DOHH2 (cell line): ENCODE data around the gene EYA4.

Source experiments
- H3F3A ChIP-seq: fragments of 200-600 bp; sonication (generic), shearing (Covaris generic); 2 replicates; pipeline ENCODE4 v1.6.0; 2016; ENCODE audit warnings: antibody characterized with exemption, mild to moderate bottlenecking; ENCODE audit not compliant: control insufficient read depth, insufficient read depth
- H3K27ac ChIP-seq: fragments of 200-600 bp; sonication (generic); 2 replicates; pipeline ENCODE4 v1.5.1; 2014; ENCODE audit warnings: low read depth, mild to moderate bottlenecking, low read length, moderate library complexity
- H3K27me3 ChIP-seq: fragments of 200-600 bp; sonication (generic); 2 replicates; pipeline ENCODE4 v1.6.1; 2014; ENCODE audit warnings: mild to moderate bottlenecking, low read length, mixed read lengths; ENCODE audit not compliant: control insufficient read depth
- H3K36me3 ChIP-seq: fragments of 200-600 bp; sonication (generic); 2 replicates; pipeline ENCODE4 v1.6.1; 2014; ENCODE audit warnings: mild to moderate bottlenecking, low read length, moderate library complexity, mixed read lengths; ENCODE audit not compliant: control insufficient read depth
- H3K4me1 ChIP-seq: fragments of 200-600 bp; sonication (generic); 2 replicates; pipeline ENCODE4 v1.6.1; 2014; ENCODE audit warnings: mild to moderate bottlenecking, low read length, mixed read lengths; ENCODE audit not compliant: control insufficient read depth
- H3K4me2 ChIP-seq: fragments of 200-600 bp; sonication (generic); 2 replicates; pipeline ENCODE4 v1.6.0; 2014; ENCODE audit warnings: mild to moderate bottlenecking, low read length, moderate library complexity
- H3K4me3 ChIP-seq: fragments of 200-600 bp; sonication (generic); 2 replicates; pipeline ENCODE4 v1.5.1; 2014; ENCODE audit warnings: mild to moderate bottlenecking, low read length, mixed read lengths
- H3K79me2 ChIP-seq: fragments of 200-600 bp; sonication (generic); 2 replicates; pipeline ENCODE4 v1.6.1; 2014; ENCODE audit warnings: mild to moderate bottlenecking, low read length, mixed read lengths; ENCODE audit not compliant: control insufficient read depth
- H3K9me2 ChIP-seq: fragments of 200-600 bp; sonication (generic); replicated peaks from 2 replicates; pipeline ENCODE4 v1.6.1; 2014; ENCODE audit warnings: mild to moderate bottlenecking, low read length, mixed read lengths; ENCODE audit not compliant: control insufficient read depth
- H3K9me3 ChIP-seq: fragments of 200-600 bp; sonication (generic); 2 replicates; pipeline ENCODE4 v1.6.1; 2014; ENCODE audit warnings: antibody characterized with exemption, low read length, mixed read lengths; ENCODE audit not compliant: control insufficient read depth, insufficient read depth
- H4K20me1 ChIP-seq: fragments of 200-600 bp; sonication (generic); 2 replicates; pipeline ENCODE4 v1.6.0; 2014; ENCODE audit warnings: low read depth, mild to moderate bottlenecking, antibody characterized with exemption, low read length, moderate library complexity; ENCODE audit not compliant: control insufficient read depth, insufficient read depth
- EZH2phosphoT487 ChIP-seq: fragments of 200-600 bp; sonication (generic); IDR thresholded peaks from 2 replicates; pipeline ENCODE4 v1.6.1; 2017; ENCODE audit warnings: borderline replicate concordance, mild to moderate bottlenecking, antibody characterized with exemption, low read length, moderate library complexity, mixed read lengths
- TF ChIP-seq, protein P1 (sequence below): fragments of 200-600 bp; sonication (generic); IDR thresholded peaks from one replicate; pipeline ENCODE4 v1.5.1; 2014; ENCODE audit warnings: antibody characterized with exemption, mild to moderate bottlenecking, low read depth, low read length; ENCODE audit not compliant: poor library complexity, severe bottlenecking

The EYA4 gene

DNA sequence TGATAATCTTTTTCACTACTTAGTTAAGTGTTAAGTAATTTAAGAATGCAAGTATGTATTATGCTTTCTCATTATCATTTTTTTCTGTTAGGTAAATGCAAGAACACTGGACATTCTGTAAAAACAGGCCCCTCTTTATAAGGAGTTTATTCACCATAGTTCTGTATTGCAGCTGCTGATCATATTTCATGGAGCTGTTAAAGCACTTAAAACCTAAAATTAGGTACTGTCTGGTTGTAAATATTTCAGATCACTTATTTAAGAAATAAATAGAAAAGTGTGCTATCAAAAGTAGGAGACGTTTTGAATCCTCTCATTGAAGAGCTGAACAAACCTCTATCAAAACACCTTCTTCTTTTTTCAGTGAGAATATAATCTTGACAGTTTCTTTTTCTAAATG, 3.9 kb downstream of the EYA4 start:
- Histone ChIP-seq H3K27ac (no peak overlapping the region), H3K36me3 (no peaks in the 10 kb centered on the region), H3K9me2 (no peaks in the 10 kb centered on the region), H3K4me1 (no peaks in the 10 kb centered on the region), H3K4me3 (no peak overlapping the region), H3K79me2 (no peaks in the 10 kb centered on the region), H3K27me3 (peaks cover 28% of the 10 kb centered on the region), H4K20me1 (no peaks in the 10 kb centered on the region), H3F3A (no peaks in the 10 kb centered on the region), H3K9me3 (no peaks in the 10 kb centered on the region), H3K4me2 (no peak overlapping the region)
- TF ChIP-seq, protein P1, sequence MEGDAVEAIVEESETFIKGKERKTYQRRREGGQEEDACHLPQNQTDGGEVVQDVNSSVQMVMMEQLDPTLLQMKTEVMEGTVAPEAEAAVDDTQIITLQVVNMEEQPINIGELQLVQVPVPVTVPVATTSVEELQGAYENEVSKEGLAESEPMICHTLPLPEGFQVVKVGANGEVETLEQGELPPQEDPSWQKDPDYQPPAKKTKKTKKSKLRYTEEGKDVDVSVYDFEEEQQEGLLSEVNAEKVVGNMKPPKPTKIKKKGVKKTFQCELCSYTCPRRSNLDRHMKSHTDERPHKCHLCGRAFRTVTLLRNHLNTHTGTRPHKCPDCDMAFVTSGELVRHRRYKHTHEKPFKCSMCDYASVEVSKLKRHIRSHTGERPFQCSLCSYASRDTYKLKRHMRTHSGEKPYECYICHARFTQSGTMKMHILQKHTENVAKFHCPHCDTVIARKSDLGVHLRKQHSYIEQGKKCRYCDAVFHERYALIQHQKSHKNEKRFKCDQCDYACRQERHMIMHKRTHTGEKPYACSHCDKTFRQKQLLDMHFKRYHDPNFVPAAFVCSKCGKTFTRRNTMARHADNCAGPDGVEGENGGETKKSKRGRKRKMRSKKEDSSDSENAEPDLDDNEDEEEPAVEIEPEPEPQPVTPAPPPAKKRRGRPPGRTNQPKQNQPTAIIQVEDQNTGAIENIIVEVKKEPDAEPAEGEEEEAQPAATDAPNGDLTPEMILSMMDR: no peak
- TF ChIP-seq EZH2phosphoT487: no peak

DNA sequence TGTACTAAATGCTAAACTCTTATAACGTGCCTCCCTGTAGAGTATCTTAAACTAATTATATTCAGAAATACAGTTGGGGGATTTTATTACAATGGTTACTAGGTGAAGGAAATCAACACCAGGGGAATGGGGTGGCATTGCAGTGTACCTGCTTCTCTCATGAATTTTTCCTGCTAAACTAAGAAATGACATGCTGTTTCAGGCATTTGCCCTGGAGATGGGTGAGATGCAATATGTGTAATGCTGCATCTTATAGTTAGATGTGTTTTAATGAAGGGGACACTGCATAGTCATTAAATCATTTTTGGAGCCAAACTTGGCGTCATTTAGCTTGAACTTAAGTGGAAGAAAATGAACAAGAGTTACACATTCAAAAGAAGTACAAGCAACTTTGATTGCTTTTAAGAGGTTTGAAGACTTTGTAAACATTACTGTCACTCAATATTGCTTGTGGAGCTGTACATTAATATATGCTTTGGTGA, 4.3 kb downstream of the EYA4 start:
- H3K27ac ChIP-seq: no peak overlapping the region
- H3K9me2 ChIP-seq: no peaks in the 10 kb centered on the region
- H3K79me2 ChIP-seq: no peaks in the 10 kb centered on the region
- no peak overlapping the region for H3K4me3 ChIP-seq
- H3K27me3 ChIP-seq: peaks cover 28% of the 10 kb centered on the region
- no peaks in the 10 kb centered on the region for H3K4me1 ChIP-seq
- no peaks in the 10 kb centered on the region for H4K20me1 ChIP-seq
- no peak overlapping the region for H3K4me2 ChIP-seq
- no peaks in the 10 kb centered on the region for H3K9me3 ChIP-seq
- H3F3A ChIP-seq: no peaks in the 10 kb centered on the region
- no peak for TF ChIP-seq EZH2phosphoT487
- TF ChIP-seq, protein P1: no peak
- no peaks in the 10 kb centered on the region for H3K36me3 ChIP-seq

DNA sequence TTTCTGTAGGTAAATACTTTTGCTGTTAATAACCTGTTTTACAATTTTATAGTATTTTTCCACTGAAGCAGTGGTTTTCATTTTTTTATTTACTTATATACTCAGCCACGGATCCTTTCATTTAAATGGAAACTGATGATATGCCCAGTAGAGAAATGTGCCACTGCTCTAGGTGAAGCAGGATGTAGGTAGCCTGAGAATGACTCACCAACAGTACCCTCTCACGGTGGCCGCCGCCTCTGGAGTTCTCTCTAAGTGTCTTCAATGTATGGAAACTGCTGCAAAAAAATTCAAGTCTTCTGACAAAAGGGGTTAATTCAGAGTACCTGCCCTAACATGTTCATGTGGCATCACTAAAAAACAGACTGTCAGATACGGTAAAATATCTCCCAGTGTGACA, 6.4 kb downstream of the EYA4 start:
- TF ChIP-seq, protein P1: no peak
- Histone ChIP-seq H3F3A (no peaks in the 10 kb centered on the region), H3K4me2 (no peak overlapping the region), H3K27me3 (peaks cover 31% of the 10 kb centered on the region), H3K4me3 (no peak overlapping the region), H4K20me1 (no peaks in the 10 kb centered on the region), H3K79me2 (no peaks in the 10 kb centered on the region), H3K9me2 (no peaks in the 10 kb centered on the region), H3K36me3 (no peaks in the 10 kb centered on the region), H3K4me1 (no peaks in the 10 kb centered on the region), H3K27ac (no peak overlapping the region), H3K9me3 (no peaks in the 10 kb centered on the region)
